Kasumi-1 (cell line): ENCODE results near the gene HDAC8.
A peak's percentile ranks its signal among the peaks of the same experiment; 100 is the strongest.

ENCODE experiments used
- DNase-seq, 2 experiments: peaks; one replicate each; lab custom pipeline; 2025; lab: John Stamatoyannopoulos, UW

Gene HDAC8

DNA sequence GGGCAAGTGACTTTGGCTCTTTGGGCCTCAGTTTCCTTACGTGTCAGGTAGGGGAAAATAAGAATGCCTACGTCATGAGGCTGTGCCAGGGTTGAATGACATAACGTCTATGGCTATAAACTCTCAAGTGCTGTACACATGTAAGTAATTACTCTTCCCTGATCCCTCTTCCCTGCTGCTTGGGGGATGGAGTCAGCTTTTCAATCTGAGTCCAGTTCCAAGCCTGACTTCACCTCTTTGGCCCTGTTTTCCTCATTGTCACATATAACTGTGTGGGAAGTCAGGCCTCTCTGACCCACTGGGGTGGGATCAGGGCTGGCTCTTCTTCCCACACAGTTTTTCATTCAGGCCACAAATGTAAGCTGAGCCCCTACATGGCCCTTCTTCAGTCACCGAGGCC, 255.5 kb downstream of the HDAC8 start:
- no peak for DNase-seq

DNA sequence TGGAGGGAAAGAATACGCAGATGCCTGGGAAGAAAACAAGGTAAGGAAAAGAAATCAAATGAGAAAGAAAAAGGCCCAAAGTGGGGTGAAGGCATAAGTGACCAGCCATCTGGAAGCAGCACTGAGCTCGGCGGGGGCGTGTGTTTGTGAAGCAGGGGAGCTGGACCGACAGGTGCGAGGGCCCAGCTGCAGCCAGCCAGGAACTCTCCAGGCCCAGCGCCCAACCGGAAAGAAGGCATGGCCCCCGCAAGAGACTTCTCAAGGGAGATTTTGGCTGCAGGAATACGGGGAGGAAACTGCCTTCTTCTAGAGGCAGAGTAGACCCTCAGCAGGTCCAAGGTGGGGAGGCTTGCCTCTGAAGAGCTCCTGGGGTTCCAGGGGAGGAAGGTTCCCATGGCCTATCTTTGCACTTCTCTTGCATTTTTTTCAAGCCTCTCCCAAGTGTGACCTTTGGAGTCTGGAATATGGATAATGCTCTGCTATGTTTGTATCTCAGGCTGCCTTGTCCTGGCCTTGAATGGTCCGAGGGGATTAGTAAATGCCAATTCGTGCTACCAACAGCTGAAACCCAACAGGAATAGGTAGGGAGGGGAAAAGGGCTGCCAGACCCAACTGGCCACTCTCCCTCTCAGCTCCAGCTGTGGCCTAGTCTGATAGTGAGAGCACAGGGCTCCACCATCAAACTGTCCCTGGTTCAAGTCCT, 256.1 kb downstream of the HDAC8 start:
- no peak for DNase-seq

- DNase-seq, result no peak
Observed at GRCh38 chrX:72314881-72315280, 257.8 kb downstream of the HDAC8 start.

DNA sequence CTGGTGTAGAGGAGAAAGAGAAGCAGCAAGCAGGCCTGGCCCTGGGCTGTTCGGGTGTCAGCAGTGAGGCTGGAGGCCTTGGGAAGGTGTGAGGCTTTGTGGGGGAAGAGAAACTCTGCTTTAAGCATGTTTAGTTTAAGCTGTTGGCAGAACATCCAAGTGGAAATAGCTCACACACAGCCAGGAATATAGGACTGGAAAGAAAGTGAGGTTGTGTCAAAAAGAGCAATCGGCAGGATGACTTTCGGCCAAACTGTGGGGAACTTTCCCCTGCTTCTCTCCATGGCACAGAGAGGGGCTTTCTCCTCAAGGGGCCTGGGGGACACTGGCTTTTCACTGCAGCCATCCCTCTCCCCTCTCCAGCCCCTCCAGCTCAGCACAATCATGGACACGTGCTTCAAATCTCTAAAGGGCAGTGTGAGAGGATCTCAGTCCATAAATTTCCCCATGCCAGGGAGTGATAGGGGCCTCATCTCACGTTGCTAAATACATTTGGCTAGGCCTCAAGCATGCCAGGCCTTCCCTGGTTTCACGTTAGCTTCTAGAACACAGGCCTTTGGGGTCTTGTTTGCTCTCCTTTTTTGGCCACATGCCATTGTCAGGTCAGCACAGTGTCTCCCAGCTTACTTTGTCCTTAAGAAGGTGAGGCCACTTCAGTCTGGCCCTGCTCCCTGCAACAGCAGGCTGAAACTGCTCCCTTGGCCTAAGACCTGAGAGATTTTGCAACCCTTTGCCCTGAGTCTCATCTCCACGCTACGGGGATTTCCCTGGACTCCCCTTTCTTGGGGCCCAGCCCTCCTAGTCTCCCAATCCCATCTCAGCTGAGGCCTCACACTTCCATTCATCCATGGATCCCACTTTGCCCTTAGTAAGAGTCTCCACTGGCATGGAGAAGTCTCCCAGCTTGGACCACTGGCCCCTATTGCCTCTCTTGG, 258.7 kb downstream of the HDAC8 start:
- DNase-seq, result no peak

- no peak for DNase-seq
Observed at GRCh38 chrX:72312311-72312940, 260.2 kb downstream of the HDAC8 start.

GRCh38 chrX:72309297-72310071, 263.2 kb downstream of the HDAC8 start:
- peak; percentile 7 to 8 for DNase-seq

GRCh38 chrX:72308566-72309296, 263.9 kb downstream of the HDAC8 start:
- peak; percentile 53 to 56 for DNase-seq

DNA sequence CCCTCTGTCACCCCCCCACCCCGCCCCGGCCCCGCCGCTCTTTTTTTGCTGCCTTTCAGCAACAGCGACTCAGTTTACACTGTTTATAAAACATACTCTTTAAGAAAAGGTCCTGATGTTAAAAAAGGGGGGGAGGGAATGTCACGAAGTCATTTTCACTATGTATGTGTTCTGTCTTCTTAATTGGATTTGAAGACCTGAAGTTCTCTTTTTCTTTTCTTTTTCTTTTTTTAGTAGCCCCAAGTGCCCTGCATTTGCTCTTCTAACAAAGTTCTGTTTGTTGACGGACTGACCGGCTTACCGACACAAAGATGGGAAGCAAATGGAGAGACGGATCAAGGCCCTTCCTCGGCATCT, 264.5 kb downstream of the HDAC8 start:
- no peak for DNase-seq

DNA sequence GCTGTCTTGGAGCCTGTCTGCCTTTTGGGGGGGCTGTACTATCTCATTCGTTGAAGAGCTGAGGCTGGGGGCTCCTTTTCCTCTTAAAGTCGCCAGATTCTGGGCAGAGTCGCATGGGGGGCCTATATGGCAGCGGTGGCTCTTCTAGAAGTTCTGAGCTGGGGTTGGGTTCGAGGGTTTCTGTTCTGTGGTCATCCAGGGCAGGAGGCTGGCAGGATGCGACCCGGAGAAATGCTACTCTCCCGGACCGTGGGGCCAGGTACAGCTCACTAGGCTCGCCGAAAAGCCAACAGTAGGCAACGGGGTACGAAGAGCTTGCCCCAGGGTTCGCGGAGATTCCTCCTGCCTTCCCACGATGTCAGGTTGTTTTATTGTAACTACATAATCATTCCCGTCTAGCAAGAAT, 265.0 kb downstream of the HDAC8 start:
- no peak for DNase-seq

DNA sequence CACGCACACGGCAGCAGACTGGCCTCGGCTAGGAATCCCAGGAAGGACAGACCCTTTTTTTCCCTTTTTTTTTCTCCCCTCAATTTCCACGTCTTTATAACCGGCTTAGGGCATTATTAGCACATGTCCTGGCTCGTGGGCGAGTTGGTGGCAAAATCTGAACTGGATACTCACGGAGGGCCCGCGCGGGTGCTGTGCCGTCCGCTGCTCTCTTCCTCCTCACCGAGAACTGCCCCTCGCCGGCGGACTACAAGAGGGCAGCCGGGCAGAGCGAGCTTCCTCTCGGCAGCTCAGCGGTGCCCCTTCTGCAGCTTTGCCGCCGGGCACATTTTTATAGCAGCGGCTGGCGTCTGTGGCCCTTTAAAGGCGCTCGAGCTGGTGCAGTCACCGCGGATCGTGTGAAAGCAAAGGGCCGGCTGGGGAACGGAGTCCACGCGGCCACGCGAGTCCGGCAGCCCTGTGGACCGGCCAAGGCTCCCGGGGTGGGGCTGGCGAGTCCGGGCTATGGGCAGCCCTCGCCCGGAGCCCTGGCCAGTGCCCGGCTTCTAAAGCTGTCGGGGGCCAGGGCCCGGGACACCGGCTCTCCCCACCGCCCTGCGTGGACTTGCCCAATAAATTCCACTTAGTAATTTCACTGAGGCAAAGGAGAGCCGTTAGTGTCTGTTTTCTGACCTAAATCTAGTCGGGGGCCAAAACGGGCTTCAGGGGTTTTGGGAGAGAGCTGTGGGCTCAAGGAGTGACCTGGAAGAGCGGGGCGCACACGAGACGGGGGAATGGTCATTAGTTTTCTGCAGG, 265.6 kb downstream of the HDAC8 start:
- DNase-seq, result peak; percentile 45 to 65

- no peak for DNase-seq
Observed at GRCh38 chrX:72306085-72306801, 266.4 kb downstream of the HDAC8 start.

- DNase-seq, result no peak
Observed at GRCh38 chrX:72305286-72306084, 267.2 kb downstream of the HDAC8 start, which contains the start of gene CITED1. Gene CITED1, minus strand, starts transcription at chrX:72305914. Its CDS starts 3,045 bp downstream, at chrX:72302869.

GRCh38 chrX:72304877-72305276, 267.8 kb downstream of the HDAC8 start:
- no peak for DNase-seq

- no peak for DNase-seq
Observed at GRCh38 chrX:72301781-72302180, 270.9 kb downstream of the HDAC8 start.

GRCh38 chrX:72299891-72300630, 272.6 kb downstream of the HDAC8 start:
- no peak for DNase-seq

- peak; percentile 4 to 38 for DNase-seq
Observed at GRCh38 chrX:72297953-72298730, 274.5 kb downstream of the HDAC8 start.

DNA sequence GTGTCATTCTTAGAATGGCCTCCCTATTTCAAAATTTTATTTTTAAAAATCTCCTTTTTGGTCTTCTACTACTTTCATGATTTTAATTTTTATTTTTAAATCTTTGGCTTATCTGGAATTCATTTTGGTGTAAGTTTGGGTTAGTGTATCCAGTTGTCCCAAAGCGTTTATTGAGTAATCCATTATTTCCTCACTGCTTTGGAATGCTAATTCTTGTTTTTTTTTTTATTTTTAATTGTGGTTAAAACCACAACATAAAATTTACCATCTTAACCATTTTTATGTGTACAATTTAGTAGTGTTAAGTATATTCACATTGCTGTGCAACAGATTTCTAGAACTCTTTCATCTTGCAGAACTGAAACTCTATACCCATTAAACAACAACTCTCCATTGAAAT, 275.7 kb downstream of the HDAC8 start:
- no peak for DNase-seq
